GM12878 (cell line): ENCODE results near the gene SRA1. TPM values are rescaled to one million over a fixed set of nuclear protein-coding genes. Genes with fewer than 3 reads are reported as not detected.
A peak's percentile ranks its signal among the peaks of the same experiment; 100 is the strongest.

Source experiments
- ATAC-seq: fragments of 200-7000 bp; cut with Tn5 transposase; 3 replicates; pipeline ENCODE4 v1.9.1; 2020; ENCODE audit warnings: mild to moderate bottlenecking, moderate library complexity
- BruUV-seq: library from RNA; stranded (reverse); fragments of 400-500 nt; replicated peaks from 2 replicates; lab custom pipeline; 2021; lab: Mats Ljungman, UMichigan
- CTCF ChIA-PET: fragments of 300-600 bp; sonication (Branson Sonifier 250); formaldehyde crosslinking; extraction: SDS; loops from one replicate; lab custom pipeline; 2021; ENCODE audit warnings: inconsistent platforms; lab: Yijun Ruan, JAX
- POLR2A ChIA-PET: fragments of 350-600 bp; formaldehyde crosslinking; extraction: SDS; loops from one replicate; lab custom pipeline; 2021; ENCODE audit warnings: inconsistent platforms; lab: Charles Lee
- RAD21 ChIA-PET: fragments of 300-600 bp; sonication (Branson Sonifier 250); formaldehyde crosslinking; loops from one replicate; lab custom pipeline; 2023; ENCODE audit warnings: antibody characterized with exemption; ENCODE audit not compliant: unreplicated experiment; lab: Charles Lee
- SMC1A ChIA-PET: fragments of 300-600 bp; sonication (Branson Sonifier 250); formaldehyde crosslinking; loops from one replicate; lab custom pipeline; 2023; ENCODE audit not compliant: unreplicated experiment, uncharacterized antibody; lab: Charles Lee
- DNase-seq: peaks from one replicate; pipeline ENCODE4 v3.0.0-alpha.2; 2011; ENCODE audit warnings: low read depth, low spot score
- FAIRE-seq: peaks from 3 replicates; lab custom pipeline; 2011; peaks lifted over from hg19 to GRCh38; lab: Jason Lieb, UNC
- H2AFZ ChIP-seq: 2 replicates; pipeline ENCODE4 v1.6.0; 2011; ENCODE audit warnings: low read depth, low read length, control low read depth; ENCODE audit not compliant: control insufficient read depth
- H3K27ac ChIP-seq: 2 replicates; pipeline ENCODE4 v1.5.1; 2011; ENCODE audit warnings: control low read depth; ENCODE audit not compliant: control insufficient read depth, insufficient read depth
- H3K27me3 ChIP-seq, 2 experiments: replicated peaks in 1 of 2; 2 replicates each; pipeline versions ENCODE4 v1.6.0 to v1.6.1; 2011; ENCODE audit warnings: low read length in 1 of 2; ENCODE audit not compliant: control insufficient read depth in 2 of 2, insufficient read depth in 2 of 2
- H3K36me3 ChIP-seq, 2 experiments: 2 replicates each; pipeline ENCODE4 v1.5.1; 2011; ENCODE audit warnings: low read length in 1 of 2; ENCODE audit not compliant: control insufficient read depth in 2 of 2, insufficient read depth in 2 of 2
- H3K4me1 ChIP-seq: 2 replicates; pipeline ENCODE4 v1.6.1; 2011; ENCODE audit warnings: mild to moderate bottlenecking, low read length, moderate library complexity, mixed read lengths; ENCODE audit not compliant: control insufficient read depth, insufficient read depth
- H3K4me2 ChIP-seq: 2 replicates; pipeline ENCODE4 v1.6.0; 2011; ENCODE audit warnings: control low read depth; ENCODE audit not compliant: control insufficient read depth, insufficient read depth
- H3K4me3 ChIP-seq: fragments of 200-600 bp; sonication (generic); 2 replicates; pipeline ENCODE4 v1.5.1; 2016
- H3K79me2 ChIP-seq: 2 replicates; pipeline ENCODE4 v1.6.0; 2011; ENCODE audit warnings: low read length; ENCODE audit not compliant: control insufficient read depth, insufficient read depth
- H3K9ac ChIP-seq: 2 replicates; pipeline ENCODE4 v1.8.0; 2011; ENCODE audit warnings: low read length, control low read depth, mixed read lengths; ENCODE audit not compliant: control insufficient read depth, insufficient read depth
- H3K9me3 ChIP-seq: replicated peaks from 3 replicates; pipeline ENCODE4 v1.5.1; 2011; ENCODE audit warnings: mild to moderate bottlenecking, low read length; ENCODE audit not compliant: control insufficient read depth, insufficient read depth
- H4K20me1 ChIP-seq: 2 replicates; pipeline ENCODE4 v1.6.0; 2011; ENCODE audit not compliant: control insufficient read depth, insufficient read depth
- NFIC ChIP-seq: IDR thresholded peaks from 2 replicates; pipeline ENCODE4 v1.6.1; 2012; ENCODE audit warnings: low read depth, mild to moderate bottlenecking, inconsistent platforms, low read length, moderate library complexity
- TCF7 ChIP-seq: IDR thresholded peaks from 2 replicates; pipeline ENCODE4 v1.6.1; 2014; ENCODE audit warnings: antibody characterized with exemption, borderline replicate concordance
- WGBS: methylation state at CpG from one replicate; pipeline ENCODE4 v1.1.6; 2016; ENCODE audit warnings: low lambda C conversion rate; ENCODE audit not compliant: insufficient replicate concordance, insufficient coverage; ENCODE audit errors: missing lambda C conversion rate; 5-methylcytosine and 5-hydroxymethylcytosine counted together
- in situ Hi-C: fragments of 300-500 bp; cut with MboI; formaldehyde crosslinking; loops from 9 replicates; pipeline ENCODE4 v1.14.3; 2018; ENCODE audit warnings: mixed read lengths
- intact Hi-C: fragments of 100-400 bp; cut with micrococcal nuclease; formaldehyde crosslinking; loops from one replicate; pipeline ENCODE4 v1.14.2; 2022; ENCODE audit not compliant: unreplicated experiment
- polyA plus RNA-seq, 11 experiments: library from polyadenylated mRNA; depleted of rRNA in 4 of 11; unstranded in 6 of 11; stranded (reverse) in 5 of 11; fragments of >200 nt; fragmentation: Nextera tagmentation in 4 of 11; fragmentation: Illumina TruSeq in 1 of 11; extraction: Ambion mirVana in 4 of 11; extraction: Trizol in 1 of 11; gene quantifications; 1 replicate in 1 of 11; 2 replicates in 10 of 11; pipeline versions ENCODE4 v1.2.1 to v1.2.3, GENCODE V29; 2011 to 2016; ENCODE audit warnings: inconsistent platforms in 2 of 11, missing spikeins in 2 of 11, low read depth in 1 of 11
- total RNA-seq, 4 experiments: library from RNA; depleted of rRNA in 3 of 4; stranded (reverse); fragments of >200 nt in 3 of 4; fragmentation: Illumina TruSeq in 1 of 4; extraction: Trizol in 1 of 4; gene quantifications; 2 replicates each; pipeline versions ENCODE4 v1.2.1 to v1.2.3, GENCODE V29; 2013 to 2021
- TF ChIP-seq, protein P1 (sequence below): fragments of 450-650 bp; IDR thresholded peaks from 2 replicates; pipeline ENCODE4 v1.6.1; 2016; ENCODE audit warnings: mild to moderate bottlenecking, moderate library complexity, borderline replicate concordance

SRA1 gene
- total and polyA plus RNA-seq, 10 of the 15 experiments (the other 5 are each of a cell fraction or from before 2014, with no cell fraction given): 35.3 to 127 (median 56.1) TPM

DNA sequence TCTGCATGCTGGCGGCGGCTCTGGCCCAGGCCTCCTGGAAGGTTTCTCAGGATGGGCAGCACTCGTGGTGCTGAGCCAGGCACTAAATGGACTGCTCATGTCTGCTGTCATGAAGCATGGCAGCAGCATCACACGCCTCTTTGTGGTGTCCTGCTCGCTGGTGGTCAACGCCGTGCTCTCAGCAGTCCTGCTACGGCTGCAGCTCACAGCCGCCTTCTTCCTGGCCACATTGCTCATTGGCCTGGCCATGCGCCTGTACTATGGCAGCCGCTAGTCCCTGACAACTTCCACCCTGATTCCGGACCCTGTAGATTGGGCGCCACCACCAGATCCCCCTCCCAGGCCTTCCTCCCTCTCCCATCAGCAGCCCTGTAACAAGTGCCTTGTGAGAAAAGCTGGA lies 10.6 kb upstream of the SRA1 start:
- no peak overlapping the region for H2AFZ ChIP-seq
- FAIRE-seq: no peak
- H3K79me2 ChIP-seq: peaks cover 45% of the 10 kb centered on the region
- BruUV-seq: no TSS peak
- TF ChIP-seq NFIC (no peak), TCF7 (no peak)
- TF ChIP-seq, protein P1, sequence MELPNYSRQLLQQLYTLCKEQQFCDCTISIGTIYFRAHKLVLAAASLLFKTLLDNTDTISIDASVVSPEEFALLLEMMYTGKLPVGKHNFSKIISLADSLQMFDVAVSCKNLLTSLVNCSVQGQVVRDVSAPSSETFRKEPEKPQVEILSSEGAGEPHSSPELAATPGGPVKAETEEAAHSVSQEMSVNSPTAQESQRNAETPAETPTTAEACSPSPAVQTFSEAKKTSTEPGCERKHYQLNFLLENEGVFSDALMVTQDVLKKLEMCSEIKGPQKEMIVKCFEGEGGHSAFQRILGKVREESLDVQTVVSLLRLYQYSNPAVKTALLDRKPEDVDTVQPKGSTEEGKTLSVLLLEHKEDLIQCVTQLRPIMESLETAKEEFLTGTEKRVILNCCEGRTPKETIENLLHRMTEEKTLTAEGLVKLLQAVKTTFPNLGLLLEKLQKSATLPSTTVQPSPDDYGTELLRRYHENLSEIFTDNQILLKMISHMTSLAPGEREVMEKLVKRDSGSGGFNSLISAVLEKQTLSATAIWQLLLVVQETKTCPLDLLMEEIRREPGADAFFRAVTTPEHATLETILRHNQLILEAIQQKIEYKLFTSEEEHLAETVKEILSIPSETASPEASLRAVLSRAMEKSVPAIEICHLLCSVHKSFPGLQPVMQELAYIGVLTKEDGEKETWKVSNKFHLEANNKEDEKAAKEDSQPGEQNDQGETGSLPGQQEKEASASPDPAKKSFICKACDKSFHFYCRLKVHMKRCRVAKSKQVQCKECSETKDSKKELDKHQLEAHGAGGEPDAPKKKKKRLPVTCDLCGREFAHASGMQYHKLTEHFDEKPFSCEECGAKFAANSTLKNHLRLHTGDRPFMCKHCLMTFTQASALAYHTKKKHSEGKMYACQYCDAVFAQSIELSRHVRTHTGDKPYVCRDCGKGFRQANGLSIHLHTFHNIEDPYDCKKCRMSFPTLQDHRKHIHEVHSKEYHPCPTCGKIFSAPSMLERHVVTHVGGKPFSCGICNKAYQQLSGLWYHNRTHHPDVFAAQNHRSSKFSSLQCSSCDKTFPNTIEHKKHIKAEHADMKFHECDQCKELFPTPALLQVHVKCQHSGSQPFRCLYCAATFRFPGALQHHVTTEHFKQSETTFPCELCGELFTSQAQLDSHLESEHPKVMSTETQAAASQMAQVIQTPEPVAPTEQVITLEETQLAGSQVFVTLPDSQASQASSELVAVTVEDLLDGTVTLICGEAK: no peak
- no peaks in the 10 kb centered on the region for H4K20me1 ChIP-seq
- SMC1A ChIA-PET: interaction anchor here (2.5 kb wide), 2 partner anchors 34 to 194 kb away, joined by 5 to 14 read pairs; no protein-coding TSS in a partner anchor
- H3K9ac ChIP-seq: no peak overlapping the region
- peaks cover 6 to 8% of the 10 kb centered on the region in 2 experiments; a peak in 3 of 4 replicates for H3K36me3 ChIP-seq
- H3K4me3 ChIP-seq: no peak overlapping the region
- CTCF ChIA-PET: interaction anchor here (1.1 kb wide), 1 partner anchor 35 kb away, joined by 3 read pairs; no protein-coding TSS in a partner anchor
- RAD21 ChIA-PET: no interaction called here
- H3K27ac ChIP-seq: no peak overlapping the region; the same call in none of the 2 replicates
- peaks cover 46% of the 10 kb centered on the region for H3K4me1 ChIP-seq
- in situ Hi-C loops: no loop called here
- intact Hi-C loops: no loop called here
- no peaks in the 10 kb centered on the region for H3K27me3 ChIP-seq
- no peak for DNase-seq
- H3K4me2 ChIP-seq: peak overlapping the region; percentile 68
- 95% methylated on average over 13 of the region's 13 CpGs for WGBS
- H3K9me3 ChIP-seq: no peaks in the 10 kb centered on the region
- no peak for ATAC-seq
- POLR2A ChIA-PET: no interaction called here
